ENCODE results near the gene OPN1LW. TPM values are rescaled to one million over a fixed set of nuclear protein-coding genes. Genes with fewer than 3 reads are reported as not detected.
"Not testable (repeated sequence)": the region's sequence is repeated elsewhere in the genome, so short reads cannot be mapped to it uniquely, and the experiment has no call there.

The OPN1LW gene
- polyA plus RNA-seq (ENCODE audit: insufficient read length in 4 of 4) = not detected

DNA sequence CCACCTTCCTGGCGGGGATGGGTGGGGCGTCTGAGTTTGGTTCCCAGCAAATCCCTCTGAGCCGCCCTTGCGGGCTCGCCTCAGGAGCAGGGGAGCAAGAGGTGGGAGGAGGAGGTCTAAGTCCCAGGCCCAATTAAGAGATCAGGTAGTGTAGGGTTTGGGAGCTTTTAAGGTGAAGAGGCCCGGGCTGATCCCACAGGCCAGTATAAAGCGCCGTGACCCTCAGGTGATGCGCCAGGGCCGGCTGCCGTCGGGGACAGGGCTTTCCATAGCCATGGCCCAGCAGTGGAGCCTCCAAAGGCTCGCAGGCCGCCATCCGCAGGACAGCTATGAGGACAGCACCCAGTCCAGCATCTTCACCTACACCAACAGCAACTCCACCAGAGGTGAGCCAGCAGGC, at the start of gene OPN1LW:
Gene OPN1LW, plus strand, starts transcription at position 234 of the 400 bp plus-strand sequence. Its CDS starts 41 bp downstream, at position 275.
- not testable (repeated sequence) for DNase-seq (ENCODE audit: low read depth in 4 of 4, low spot score in 3 of 4)

DNA sequence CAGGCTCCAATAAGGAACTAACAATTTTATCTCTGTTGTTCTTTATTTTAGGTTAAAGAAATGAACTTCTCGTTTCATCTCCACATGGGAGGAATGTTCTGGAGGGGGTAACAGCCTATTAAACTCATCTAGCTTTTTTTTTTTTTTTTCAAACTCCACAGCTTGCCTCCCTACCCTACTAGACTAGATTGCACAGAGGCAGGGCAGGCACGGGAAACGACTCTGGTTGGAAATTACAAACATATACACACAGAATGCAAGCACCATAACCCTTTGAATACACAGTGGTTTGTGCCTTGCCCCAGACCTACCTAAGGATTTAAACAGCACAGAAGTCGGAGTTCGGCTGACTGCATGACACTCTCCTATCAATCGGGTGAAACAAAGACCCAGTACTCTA, 49.2 kb upstream of the OPN1LW start:
- DNase-seq (ENCODE audit: low read depth in 4 of 4, low spot score in 3 of 4) = no peak

DNA sequence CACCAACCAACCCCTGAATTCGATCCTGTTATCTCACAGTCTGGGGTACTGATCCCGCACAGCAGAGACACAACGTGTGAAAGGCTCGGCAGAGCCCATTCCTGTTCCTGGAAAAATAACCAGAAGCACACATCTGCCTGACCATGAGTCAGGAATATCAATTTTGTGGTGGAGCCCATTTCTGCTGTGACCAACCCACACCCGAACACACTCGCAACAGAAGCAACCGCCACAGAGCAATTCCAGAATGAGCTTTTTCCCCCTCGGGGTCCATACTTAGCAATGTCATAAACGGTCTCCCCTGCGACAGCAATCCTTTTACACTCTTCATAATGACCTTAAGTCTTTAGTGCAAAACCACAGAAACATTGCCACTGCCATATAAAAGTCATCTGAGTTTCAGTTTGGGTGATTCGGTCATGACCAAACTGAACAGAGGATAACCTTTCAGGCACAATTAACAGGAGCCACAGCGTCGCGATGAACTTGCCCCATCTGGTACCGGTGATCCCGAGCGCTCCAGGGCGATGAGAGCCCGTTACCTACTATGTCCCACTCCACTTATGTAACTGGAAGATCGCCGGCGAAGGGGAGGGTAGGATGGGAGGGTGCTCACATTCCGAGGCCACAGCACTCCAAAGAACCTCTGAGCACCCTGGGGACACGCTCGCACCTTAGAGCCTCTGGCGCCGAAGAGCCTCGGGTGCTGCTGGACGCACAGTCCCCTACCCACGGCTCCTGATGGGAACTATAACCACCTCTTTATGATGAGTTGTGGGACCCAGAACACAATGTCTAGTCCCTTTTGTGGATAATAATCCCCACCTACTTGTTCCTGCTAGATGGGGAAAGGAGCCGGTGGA, 47.7 kb upstream of the OPN1LW start:
- no peak for DNase-seq (ENCODE audit: low read depth in 4 of 4, low spot score in 3 of 4)

DNA sequence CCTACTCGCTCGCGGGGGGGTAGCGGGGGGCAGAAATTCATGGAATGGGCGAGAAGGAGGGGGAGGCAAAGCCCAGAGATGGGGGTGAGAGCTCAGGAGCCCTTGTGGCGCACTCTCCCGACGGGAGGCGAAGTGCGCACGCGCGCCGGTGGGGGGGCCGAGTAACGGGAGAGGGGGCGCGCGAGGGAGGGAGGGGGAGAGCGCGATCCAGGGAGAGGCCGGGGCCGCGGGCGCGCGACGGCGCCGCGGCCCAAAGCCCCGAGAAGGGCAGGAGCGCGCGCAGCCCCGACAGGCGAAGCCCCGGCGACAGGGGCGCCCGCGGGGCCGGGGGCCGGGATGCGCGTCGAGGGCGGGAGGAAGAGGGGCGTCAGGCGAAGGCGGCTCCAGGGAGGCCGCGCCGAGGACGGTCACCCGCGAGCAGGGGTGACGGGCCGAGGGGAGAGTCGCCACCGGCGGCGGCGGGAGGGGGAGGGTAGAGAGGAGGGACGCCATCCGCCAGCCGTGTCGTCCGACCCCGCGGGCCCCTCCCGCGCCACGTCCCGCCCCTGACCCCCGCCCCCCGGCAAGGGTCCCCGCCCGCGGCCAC, 46.9 kb upstream of the OPN1LW start:
- peak in 3 of 4 donors; percentile 51 to 59 (median 54) for DNase-seq (ENCODE audit: low read depth in 4 of 4, low spot score in 3 of 4)

DNA sequence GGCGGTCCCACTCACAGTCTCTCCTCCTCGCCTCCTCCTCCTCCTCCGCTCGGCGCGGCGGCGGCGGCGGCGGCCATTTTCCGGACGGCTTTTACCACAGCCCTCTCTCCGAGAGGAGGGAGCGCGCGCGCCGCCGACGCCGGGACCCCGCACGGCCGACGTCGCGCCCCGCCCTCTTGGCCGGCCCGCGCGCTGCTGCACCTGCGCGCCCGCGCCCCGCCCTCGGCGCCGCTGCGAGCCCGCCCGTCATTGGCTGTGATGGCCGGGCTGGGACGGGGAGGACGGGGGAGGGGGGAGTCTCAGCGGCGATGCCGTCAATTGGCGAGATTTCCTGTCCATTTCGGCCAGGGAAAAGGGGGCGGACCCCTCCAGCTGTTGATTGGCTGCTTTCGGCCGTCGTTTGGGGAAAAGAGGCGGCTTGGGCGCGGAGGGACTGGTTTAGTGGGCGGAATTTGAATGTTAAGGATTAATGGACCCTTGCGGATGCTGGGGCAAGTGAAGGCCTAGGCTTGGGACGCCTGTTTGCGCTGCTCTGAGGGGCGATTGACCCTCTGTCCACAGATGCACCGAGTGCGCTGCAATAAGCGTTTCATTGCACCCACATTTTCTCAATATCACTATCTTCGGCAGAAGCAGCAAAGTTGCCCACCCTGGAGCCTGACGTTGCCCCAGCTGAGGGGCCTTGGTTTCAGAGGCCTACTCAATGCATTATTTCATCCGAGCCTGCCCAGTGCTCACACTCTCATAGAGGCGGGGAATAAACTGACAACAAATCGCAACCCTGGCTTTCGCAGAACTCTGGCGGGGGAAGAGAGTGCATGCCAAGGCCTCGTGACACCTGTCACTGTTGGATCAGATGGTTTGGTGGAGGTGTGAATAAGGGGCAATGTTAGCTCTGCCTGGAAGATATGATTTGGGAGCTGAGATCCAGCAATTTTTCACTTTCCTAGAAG, 46.2 kb upstream of the OPN1LW start, which contains the start of gene MECP2:
Gene MECP2, minus strand, starts transcription at position 129 of the 953 bp plus-strand sequence.
- DNase-seq (ENCODE audit: low read depth in 4 of 4, low spot score in 3 of 4) = peak; percentile 66 to 85 (median 82)

DNA sequence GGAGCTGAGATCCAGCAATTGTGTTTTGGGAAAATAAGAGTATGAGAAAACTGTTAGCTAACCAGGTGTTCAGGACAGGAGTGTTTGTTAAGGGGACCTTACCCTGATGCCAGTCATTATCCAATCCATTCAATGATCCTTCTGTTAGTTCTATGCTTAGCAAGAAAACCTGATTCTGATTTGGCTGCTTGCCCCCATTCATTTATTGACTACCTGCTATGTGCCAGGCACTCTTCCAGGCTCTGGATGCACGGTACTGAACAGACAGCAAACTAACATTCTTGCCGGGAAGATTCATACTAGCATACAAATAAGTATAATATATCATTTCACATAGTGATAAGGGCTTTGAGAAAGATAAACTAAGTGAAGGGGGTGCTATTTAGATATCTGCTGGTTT, 45.5 kb upstream of the OPN1LW start:
- no peak for DNase-seq (ENCODE audit: low read depth in 4 of 4, low spot score in 3 of 4)

DNA sequence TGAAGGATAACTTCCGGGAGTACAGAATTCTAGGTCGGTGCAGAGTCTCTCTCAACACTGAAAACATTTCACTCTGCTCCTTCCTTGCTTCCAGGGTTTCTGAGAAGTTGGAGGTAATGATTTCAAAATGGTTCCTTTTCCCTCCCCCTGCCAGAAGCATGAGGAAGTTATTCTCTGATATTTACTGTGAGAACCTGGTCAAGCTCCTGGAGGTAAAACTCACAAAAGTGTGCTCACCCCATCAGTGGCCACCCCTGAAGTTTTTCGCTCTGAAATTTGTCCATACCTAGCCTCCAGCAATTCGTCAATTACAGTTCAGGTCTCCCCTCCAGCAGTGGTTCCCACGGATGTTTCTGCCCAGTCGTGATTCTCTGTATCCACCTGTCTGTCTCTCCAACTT, 30.3 kb upstream of the OPN1LW start:
- no peak for DNase-seq (ENCODE audit: low read depth in 4 of 4, low spot score in 3 of 4)

DNA sequence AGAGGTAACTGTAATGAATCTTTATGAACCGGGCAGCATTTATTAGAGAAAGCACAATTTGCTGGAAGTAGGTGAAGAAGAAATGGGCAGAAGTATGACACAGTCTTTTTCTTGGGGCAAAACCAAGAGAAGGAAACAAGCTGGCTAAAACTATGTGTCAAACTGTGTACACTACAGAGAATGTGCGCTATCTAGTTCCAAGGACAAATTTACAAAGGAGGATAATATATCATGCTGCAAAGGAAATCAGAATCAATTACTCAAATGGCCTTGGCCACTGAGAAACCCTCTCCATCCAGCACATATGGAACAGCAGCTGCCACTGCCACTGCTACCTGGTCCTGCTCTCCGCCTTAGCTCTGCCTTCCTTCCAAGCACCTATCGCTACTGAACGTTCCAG, 29.4 kb upstream of the OPN1LW start:
- no peak for DNase-seq (ENCODE audit: low read depth in 4 of 4, low spot score in 3 of 4)

DNA sequence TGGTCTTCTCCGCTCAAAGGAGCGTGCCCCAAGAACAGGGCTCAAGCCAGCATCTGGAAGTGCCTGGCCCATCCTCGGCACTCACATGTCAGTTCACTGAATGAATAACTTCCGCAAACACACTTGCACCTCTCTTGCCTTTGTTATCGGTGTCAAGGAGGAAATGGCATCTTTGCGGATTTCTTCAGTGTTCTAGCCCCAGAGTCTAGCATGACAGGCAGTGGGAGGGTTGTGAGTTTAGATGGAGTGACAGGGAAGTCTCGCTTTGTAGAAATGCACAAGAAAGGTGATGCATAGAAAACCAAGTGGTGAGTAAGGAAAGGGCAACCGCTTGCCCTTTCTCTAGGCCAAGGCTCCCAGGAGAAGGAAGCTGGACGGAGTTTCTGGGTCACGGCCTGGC, 29.0 kb upstream of the OPN1LW start:
- DNase-seq (ENCODE audit: low read depth in 4 of 4, low spot score in 3 of 4) = no peak

DNA sequence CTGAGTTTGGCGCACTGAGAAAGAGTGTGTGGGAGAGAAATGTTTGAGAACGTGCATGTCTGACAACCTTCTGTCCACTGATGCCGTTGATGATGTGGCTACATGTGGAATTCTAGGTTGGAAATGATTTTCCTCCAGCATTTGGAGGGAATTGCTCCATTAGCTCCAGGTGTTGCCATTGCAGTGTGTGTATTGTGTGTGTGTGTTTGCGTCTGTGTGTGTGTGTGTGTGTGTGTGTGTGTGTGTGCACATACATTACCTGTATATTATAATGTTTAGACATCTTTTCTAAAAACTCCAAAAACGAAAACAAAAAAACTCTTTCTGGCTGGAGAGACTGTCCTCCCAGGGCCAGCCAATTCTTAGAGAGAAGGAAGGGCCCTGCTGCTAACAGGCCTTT, 28.3 kb upstream of the OPN1LW start:
- no peak for DNase-seq (ENCODE audit: low read depth in 4 of 4, low spot score in 3 of 4)

DNA sequence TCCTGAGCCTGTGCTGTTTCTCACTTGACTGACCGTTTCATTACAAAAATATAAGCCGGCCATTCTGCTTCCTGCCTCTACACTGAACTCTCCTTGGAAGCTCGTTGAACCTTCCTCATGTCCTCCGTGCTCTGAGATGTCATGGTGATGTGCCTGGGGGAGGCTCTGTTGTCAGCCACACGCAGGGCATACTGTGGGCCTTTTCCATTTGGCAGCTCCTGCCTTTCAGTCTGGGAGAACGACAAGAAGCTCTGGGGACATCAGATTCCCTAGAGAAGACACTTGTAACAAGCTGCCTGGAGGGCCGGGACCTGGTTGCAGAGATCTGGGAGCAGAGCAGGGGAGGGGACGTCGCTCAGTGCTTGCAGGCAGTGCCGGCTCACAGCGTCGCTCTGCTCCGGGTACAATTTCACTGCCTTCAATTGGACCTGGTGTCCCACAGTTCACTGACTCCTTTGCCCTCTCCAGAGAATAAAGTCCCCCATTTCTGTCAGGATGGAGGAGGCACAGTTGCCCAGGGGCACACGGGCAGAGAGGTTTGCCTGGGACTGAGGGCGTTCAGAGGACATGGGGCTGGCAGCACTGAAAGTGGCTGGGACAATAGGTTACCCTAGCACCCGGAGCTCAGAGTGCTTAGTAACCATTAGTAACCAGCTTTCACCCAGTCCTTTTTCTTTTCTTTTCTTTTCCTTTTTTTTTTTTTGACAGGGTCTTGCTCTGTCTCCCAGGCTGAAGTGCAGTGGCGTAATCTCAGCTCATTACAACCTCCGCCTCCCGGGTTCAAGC, 27.4 kb upstream of the OPN1LW start:
- DNase-seq (ENCODE audit: low read depth in 4 of 4, low spot score in 3 of 4) = no peak

DNA sequence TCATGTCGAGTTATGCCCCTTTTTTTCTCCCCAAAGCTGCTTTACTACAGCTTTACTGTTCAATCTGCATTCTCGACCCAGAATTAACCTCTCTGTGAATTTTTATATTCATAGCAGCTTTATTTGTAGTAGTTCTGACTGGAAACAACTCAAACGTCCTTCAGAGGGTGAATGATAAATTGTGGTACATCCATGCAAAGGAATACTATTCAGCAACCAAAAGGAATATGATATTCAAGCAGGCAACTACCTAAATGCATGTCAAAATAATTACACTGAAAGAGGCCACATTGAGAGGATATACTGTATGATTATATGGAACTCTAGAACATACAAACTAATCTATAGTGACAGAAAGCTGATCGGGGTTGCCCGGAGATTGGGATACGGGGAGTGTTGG, 26.5 kb upstream of the OPN1LW start:
- DNase-seq (ENCODE audit: low read depth in 4 of 4, low spot score in 3 of 4) = no peak

DNA sequence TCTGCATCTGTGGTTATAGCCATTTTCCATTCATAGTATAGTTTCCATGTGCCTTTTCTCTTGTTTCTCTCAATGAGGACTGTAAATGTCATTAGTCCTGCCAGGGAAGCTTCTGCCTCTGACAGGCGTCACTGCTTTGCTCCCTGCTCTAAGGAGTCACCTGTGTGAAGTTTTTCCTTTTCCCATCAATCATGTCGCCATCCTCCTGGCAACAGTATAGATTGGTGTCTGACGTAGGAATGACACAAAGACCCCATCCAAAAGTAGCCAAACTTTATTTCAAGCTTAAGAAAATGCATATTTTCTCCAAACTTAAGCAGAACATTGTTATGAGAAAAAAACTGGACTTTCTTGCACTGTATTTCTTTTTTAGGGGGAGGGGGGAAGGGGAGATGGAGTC, 23.5 kb upstream of the OPN1LW start:
- no peak for DNase-seq (ENCODE audit: low read depth in 4 of 4, low spot score in 3 of 4)

DNA sequence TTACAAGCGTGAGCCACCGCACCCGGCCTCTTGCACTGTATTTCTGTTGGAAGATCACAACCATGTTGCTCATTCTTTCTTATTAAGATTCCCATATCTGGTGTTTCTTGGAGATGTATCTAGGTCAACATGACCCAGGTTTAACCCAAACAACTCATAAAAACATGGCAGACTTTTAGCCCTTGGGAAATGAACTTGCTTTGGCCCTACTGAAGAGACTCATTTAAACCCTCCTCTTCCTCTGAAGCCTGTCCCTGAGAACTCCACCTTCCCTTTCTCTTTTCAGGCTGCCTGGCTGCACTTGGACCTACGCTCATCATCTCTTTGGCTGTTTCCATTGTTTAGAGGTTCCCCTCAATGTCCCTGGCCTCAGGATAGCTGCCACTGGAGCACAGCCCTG, 22.8 kb upstream of the OPN1LW start:
- no peak for DNase-seq (ENCODE audit: low read depth in 4 of 4, low spot score in 3 of 4)

DNA sequence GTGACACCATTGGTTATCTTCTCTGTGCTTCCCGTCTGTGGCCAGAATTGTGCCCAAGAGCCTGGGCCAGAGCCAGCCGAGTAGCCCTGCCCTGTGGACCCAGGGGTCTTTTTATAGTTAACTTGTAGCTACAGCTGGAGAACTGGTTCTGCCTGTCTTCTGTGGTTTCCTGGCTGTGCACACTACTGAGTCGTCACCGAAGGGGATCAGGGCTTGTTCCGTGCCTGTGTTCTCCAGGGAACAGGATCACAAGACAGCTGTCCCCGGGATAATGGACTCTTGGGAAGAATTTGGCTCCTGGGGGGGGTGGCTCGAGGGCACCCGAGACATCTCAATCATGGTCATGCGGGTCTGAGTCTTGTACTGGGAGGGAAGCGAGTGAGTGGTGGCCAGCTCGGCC, 22.1 kb upstream of the OPN1LW start:
- no peak for DNase-seq (ENCODE audit: low read depth in 4 of 4, low spot score in 3 of 4)

DNA sequence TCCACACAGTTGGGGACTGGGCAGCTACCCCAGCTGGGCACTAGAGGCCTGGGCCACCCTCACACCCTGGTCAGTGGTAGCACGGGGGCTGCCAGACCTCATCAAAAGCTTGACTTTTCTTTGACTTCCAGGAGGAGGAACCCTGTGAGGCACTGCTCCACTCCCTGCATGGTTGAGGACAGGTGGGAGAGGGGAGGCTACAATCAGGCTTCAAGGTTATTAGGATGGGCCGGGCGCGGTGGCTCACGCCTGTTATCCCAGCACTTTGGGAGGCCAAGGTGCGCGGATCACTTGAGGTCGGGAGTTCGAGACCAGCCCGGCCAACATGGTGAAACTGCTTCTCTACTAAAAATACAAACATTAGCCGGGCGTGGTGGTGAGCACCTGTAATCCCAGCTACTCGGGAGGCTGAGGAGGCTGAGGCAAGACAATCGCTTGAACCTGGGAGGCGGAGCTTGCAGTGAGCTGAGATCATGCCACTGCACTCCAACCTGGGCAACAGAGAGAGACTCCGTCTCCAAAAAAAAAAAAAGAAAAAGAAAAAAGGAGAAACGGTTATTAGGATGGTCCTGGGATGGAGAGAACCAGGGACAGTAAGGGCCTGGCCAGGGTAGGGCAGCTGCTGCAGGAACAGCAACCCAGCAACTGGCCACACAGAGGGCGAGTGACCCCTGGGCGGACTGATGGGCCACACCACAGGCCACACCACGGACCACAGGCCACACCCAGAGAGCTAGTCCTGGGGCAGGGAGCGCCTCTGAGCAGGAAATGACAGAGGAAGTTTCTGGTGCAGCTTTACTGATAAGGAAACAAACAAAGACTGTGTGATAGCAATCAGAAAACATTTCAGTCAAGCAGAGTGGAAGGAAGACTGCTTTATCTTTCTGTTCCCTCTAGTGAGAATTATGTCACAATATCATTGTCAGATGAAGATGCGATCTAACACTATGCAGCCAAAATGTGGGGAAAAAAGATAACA, 20.5 kb upstream of the OPN1LW start:
- DNase-seq (ENCODE audit: low read depth in 4 of 4, low spot score in 3 of 4) = no peak

DNA sequence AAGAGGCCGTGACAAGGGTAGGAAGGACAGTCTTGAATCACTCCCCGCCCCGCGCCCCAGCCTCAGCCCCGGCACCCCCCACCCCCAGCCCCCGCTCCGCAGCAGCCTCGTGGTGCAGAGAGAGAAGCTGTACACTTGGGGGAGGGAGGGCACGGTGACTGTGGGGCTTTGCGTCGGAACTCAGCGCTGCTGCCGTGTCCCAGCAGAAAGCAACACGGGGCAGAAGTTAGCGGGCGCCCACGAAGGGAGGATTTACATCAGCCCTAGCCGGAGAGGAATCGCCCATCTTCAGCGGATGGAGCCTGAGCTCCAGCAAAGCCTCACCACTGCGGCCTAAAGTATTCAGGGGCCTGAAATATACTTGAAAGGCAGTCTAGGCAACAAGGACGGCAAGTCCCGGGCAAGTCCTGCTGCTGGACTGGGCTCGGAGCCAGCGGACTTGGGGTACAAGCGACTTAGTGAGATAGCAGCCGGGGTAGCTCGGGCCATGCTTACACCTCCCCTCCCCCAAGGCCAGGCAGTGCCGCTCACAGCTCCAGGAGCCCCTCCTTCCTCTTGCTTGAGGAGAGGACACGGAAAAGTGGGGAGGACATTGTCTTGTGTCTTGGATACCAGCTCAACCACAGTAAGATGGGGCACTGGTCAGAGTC, 18.5 kb upstream of the OPN1LW start:
- DNase-seq (ENCODE audit: low read depth in 4 of 4, low spot score in 3 of 4) = no peak

DNA sequence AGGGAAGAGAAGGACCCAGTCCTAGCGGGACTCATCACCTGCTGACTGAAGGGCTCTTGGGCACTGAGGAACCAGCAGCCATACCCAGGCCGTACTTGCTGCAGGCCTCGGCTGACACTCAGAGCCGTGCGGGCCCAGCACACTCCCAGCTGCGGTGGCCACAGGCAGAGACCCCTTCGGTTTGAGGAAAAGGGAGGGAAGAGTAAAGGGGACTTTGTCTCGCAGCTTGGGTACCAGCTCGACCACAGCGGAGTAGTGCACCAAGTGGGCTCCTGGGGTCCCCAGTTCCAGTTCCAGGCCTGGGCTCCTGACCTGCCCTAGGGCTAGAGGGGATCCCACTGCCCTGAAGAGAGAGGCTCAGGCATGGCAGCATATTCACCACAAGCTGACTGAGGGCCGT, 17.9 kb upstream of the OPN1LW start:
- no peak for DNase-seq (ENCODE audit: low read depth in 4 of 4, low spot score in 3 of 4)

DNA sequence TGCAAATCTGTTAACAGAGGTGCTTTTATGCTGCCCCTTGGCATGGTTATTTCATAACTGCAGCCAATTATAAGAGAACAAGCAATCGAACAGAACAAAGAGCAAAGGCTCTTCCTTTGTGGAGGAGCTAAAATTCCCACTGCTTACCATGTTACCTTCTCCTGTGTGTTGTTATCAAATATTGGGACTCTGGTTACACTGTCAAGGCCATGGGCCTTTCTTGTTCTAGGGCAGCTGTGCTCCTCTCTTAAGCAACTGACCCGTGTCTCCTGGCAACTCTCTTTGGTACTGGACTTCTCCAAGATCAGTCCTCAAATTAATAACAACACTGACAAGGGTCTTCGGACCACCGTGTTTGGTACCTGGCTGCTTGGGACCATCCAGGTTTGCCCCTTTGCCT, 12.1 kb upstream of the OPN1LW start:
- DNase-seq (ENCODE audit: low read depth in 4 of 4, low spot score in 3 of 4) = no peak
